Retinal pigment epithelial cell (primary cell): Measurements from ENCODE around the gene ZSWIM2.
"Not testable (repeated sequence)": the region's sequence is repeated elsewhere in the genome, so short reads cannot be mapped to it uniquely, and the experiment has no call there.

Source experiments
- DNase-seq: peaks from one replicate; pipeline ENCODE4 v3.0.0-alpha.2; 2010; ENCODE audit warnings: low read depth
- H3K4me3 ChIP-seq: 2 replicates; pipeline ENCODE4 v1.5.1; 2011; ENCODE audit warnings: mild to moderate bottlenecking, low read length, control low read depth, moderate library complexity
- TF ChIP-seq, protein P1 (sequence below): conservative IDR thresholded peaks from 2 replicates; pipeline ENCODE4 v1.5.1; 2011; ENCODE audit warnings: low read depth, low read length, control low read depth, inconsistent platforms

The ZSWIM2 gene

DNA sequence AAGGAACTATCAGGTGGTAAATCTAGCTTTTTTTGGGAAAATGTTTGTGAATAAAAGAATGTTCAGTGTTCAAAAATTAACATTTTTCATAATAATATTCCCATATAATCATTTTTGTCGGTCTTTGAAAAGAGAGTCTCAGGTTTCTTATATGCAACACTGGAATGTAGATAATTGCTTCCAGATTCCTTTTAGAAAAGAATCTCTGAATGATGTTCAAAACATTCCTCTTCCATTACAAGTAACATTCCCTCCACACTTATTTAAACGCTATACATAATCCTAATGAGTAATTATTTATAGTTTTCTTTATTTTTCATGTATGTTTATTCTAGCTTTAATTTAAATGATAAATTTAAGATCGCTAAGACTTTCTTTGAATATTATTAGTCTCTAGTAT lies 7.0 kb downstream of the ZSWIM2 start:
- H3K4me3 ChIP-seq: no peak overlapping the region

DNA sequence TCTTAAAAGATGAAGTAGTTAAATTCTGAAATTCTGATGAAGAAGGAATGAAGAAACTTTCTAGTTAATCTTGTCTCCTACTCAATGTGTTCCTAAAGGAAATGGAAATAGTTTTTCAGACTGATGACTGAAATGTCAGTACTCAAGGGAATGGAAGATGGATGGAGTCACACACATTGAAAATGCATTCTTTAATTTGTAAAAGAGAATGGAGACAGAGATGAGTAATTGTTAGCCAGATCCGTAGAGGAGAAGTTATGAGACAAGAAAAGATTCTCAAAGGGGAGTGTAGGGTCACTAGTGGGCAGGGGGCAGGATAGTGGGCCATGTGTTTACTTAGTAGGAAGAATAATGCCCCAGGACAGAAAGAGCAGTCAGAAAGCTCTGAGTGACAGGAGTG lies 13.3 kb downstream of the ZSWIM2 start:
- no peak overlapping the region for H3K4me3 ChIP-seq
- TF ChIP-seq, protein P1, sequence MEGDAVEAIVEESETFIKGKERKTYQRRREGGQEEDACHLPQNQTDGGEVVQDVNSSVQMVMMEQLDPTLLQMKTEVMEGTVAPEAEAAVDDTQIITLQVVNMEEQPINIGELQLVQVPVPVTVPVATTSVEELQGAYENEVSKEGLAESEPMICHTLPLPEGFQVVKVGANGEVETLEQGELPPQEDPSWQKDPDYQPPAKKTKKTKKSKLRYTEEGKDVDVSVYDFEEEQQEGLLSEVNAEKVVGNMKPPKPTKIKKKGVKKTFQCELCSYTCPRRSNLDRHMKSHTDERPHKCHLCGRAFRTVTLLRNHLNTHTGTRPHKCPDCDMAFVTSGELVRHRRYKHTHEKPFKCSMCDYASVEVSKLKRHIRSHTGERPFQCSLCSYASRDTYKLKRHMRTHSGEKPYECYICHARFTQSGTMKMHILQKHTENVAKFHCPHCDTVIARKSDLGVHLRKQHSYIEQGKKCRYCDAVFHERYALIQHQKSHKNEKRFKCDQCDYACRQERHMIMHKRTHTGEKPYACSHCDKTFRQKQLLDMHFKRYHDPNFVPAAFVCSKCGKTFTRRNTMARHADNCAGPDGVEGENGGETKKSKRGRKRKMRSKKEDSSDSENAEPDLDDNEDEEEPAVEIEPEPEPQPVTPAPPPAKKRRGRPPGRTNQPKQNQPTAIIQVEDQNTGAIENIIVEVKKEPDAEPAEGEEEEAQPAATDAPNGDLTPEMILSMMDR: no peak
- no peak for DNase-seq

More for the DNA sequence above, 7.0 kb downstream of the ZSWIM2 start:
- no peak for DNase-seq
- TF ChIP-seq, protein P1: no peak

DNA sequence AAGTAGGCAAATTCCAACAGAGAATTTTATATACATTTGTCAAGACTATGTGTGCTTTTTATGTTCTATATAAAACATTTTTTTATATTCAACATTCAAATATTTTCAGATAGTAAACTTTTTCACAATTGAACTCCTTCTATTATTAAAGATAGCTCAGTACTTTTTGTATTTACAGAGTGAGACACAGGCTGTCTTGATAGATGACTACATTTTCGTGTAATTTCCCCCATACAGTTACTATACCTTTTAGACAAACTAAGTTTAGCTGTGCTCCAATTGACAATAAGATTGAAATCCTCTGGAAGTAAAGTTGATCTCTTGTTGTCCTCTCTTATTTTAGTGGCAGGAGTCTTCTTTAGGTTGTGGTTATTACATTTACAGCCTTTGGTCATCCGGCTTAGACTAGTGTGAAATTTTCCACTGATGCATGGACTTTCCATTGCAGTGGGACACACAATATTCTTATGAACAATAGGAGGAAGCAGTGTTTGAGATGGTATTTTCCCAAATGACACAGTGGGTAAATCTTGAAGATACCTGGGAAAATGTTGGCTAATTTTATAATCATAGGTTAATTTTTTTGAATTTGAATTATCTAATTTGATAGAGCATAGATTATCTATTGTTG lies 21.0 kb downstream of the ZSWIM2 start:
- no peak for DNase-seq
- no peak overlapping the region for H3K4me3 ChIP-seq
- TF ChIP-seq, protein P1: no peak

DNA sequence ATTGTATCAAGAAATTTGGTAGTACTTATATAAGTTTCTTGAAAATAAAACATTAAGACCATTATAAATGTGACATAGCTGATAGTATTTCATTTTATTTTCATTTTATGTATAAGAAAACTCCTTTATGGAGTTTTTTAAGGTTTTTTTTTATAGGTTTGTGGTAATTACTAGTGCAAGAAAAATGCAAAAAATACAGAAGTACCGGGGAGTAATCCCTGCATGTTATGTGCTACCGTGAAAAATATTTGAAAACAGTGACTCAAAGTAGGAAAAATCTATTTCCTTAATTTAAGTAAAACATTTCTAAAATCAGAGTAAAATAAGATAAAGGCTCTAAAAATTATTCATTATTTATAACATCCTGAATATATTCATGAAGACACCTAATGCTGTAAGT lies 21.6 kb downstream of the ZSWIM2 start:
- no peak overlapping the region for H3K4me3 ChIP-seq
- TF ChIP-seq, protein P1: no peak
- no peak for DNase-seq

DNA sequence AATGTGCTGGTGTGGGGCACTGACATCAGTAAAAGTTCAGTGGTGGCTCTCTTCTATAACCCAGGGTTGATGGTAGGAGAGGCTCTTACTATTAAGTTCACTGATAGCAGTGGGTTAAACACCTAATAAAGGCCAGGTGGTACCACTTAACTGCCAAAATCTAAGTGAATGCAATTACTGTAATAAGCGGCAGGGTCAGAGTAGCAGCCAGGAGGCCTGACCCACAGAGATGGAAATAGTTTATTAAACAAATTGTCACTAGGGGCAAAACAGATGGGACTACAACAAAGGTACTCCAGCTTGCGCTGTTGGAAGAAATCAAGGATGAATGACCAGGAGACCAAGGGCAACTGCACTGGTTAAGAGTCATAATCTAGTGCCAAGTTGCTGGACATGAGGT lies 26.6 kb downstream of the ZSWIM2 start:
- DNase-seq: no peak
- no peak overlapping the region for H3K4me3 ChIP-seq
- TF ChIP-seq, protein P1: no peak

DNA sequence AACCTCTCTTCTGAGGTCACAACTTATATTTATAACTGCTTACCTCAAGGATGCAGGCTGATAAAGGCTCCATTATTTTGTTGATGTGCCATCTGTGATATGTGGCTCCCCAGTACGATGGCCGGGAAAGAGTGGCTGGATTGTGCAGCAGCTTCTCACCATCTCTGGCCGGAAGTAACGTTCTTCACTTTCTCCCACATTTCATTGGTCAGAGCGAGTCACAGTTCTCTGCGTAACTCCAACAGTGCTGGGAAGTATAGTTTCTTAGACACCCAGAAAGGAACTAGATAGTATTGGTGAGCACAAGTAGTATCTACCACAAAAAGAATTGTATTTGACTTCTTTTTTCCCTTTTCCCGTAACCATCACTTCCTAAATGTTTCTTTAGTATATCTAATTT lies 28.7 kb downstream of the ZSWIM2 start:
- TF ChIP-seq, protein P1: no peak
- no peak for DNase-seq
- no peak overlapping the region for H3K4me3 ChIP-seq

DNA sequence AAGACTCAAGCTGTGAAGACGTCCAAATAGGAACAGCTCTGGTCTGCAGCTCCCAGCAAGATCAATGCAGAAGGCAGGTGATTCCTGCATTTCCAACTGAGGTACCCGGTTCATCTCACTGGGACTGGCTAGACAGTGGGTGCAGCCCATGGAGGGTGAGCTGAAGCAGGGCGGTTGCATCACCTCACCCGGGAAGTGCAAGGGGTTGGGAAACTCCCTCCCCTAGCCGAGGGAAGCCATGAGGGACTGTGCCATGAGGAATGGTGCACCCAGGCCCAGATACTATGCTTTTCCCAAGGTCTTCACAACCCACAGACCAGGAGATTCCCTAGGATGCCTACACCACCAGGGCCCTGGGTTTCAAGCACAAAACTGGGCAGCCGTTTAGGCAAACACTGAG lies 37.2 kb downstream of the ZSWIM2 start:
- DNase-seq, H3K4me3 ChIP-seq: not testable (repeated sequence)
